ENCODE data around the gene TTC7B.

TTC7B gene

DNA sequence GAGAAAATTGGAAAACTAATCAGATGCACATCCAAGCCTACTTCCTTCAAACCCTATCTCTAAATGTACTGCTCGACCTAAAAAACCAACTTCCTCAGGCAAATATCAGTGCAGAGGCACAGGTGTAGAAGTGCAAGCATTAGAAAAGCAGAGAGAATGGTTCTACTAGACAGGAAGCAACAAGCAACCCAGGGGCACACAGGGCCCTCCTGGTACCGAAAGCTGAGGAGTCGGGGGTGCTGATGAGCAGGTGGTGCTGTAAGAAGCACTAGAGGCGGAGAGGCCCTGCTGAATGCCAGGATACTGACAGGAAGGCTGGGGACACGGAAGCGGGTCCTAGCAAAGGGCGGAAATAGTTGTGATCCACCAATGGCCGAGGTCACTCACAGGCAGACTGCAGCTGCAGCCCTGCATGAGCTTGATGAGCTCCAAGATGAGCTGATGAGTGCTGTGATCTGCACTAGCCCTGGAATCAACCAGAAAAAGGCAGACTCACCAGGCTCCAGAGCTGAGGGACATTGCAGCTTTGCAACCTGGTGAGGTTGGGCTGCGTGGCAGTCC is 85.9 kb downstream of the TTC7B start:
- TF ChIP-seq, protein P1, sequence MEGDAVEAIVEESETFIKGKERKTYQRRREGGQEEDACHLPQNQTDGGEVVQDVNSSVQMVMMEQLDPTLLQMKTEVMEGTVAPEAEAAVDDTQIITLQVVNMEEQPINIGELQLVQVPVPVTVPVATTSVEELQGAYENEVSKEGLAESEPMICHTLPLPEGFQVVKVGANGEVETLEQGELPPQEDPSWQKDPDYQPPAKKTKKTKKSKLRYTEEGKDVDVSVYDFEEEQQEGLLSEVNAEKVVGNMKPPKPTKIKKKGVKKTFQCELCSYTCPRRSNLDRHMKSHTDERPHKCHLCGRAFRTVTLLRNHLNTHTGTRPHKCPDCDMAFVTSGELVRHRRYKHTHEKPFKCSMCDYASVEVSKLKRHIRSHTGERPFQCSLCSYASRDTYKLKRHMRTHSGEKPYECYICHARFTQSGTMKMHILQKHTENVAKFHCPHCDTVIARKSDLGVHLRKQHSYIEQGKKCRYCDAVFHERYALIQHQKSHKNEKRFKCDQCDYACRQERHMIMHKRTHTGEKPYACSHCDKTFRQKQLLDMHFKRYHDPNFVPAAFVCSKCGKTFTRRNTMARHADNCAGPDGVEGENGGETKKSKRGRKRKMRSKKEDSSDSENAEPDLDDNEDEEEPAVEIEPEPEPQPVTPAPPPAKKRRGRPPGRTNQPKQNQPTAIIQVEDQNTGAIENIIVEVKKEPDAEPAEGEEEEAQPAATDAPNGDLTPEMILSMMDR (IDR thresholded peaks at IDR 0.05), result no peak

DNA sequence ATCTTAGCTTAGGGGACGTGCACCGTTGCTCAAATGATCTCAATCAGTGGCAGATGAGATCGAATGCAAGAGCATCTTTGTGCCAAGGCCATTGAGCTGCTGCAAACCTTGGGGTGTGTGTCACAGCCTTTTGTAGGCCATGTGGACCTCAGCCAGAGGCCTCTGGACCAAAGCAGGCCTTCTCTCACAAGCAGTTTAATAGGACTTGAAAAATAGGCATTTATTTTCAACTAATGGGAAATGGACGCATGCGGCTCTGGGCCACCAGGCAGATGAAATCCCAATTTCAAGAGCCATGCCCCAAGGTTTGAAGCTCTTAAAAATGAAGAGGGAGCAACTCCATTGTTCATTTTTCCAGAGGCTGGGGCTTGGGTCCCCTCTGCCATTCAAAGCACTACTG is 87.3 kb downstream of the TTC7B start:
- TF ChIP-seq, protein P1 (IDR thresholded peaks at IDR 0.05), result no peak

DNA sequence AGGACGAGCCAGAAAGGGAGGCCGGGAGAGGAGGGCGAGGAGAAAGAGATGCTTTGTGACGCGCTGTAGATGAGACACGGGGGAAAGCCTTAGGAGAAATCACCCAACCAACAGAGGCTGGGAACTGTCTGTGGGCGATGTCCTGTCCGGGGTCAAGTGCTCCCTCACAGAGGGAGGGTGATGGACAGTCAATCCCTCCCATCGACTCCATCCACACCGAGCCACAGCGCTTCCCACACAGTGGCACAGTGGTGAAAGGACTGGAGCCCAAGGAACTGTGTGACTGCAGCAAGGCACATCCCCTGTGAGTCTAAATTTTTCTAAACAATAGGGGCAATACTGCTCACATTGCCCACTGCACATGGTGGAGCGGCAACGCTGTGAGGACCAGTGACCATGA is 89.1 kb downstream of the TTC7B start:
- TF ChIP-seq, protein P1 (IDR thresholded peaks at IDR 0.05), result no peak

DNA sequence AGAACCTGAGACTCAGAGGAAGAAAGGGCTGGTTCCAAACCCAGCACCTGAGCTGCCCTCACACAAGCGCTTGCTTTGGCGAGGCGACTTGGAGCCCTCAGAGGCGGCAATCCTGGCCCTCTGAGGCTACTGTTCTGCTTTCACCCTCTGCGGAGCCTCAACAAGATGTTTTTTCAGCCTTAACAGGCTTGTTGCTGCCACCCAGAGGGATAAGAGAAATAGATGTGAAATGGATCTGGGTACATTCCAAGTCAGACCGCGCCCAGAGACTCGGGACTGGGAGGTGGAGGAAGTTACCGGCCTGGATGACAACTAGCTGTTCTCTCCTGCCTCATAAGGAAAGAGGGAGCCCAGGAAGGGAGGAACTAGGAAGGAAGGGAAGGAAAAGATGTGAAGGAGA is 89.6 kb downstream of the TTC7B start:
- TF ChIP-seq, protein P1 (IDR thresholded peaks at IDR 0.05), result peak; percentile 44; the same call in 1 of the 2 replicates

DNA sequence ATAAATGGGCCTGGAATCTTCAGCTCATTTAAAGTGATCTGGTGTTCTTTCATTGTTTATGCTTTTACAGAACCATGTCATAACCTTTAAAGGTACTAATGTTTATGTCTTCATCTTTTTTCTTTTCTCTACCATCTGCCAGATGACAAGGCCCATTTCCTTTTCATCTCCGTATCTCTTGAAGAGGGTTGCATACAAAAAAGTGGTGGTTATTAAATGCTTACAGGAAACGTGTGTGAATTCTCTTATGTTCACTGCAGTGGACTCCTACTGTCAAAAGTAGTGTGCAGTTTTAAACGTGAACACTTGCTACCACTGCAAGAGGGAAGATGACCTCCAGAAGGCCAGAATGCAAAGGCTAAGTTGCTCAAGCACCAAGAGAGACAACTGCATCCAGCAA is 91.4 kb downstream of the TTC7B start:
- TF ChIP-seq, protein P1 (IDR thresholded peaks at IDR 0.05), result no peak

DNA sequence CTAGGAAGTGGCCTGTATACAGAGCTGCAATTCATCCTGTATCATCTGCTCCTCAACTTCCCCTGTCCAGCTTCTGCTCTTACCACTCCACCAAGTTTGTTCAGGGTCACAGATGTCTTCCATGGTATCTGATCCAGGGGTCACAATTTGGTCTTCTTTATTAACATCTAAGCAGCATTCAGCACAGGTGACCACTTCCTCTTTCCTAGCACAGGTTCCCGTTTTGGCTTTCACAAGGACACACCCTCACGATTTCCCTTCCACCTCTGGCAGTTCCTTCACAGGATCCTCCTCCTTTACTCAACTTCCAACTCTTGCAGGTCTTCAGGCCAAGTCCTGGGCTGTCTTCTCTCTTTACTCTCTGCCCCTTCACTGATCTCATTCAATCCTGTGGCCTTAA is 93.6 kb downstream of the TTC7B start:
- TF ChIP-seq, protein P1 (IDR thresholded peaks at IDR 0.05), result no peak

DNA sequence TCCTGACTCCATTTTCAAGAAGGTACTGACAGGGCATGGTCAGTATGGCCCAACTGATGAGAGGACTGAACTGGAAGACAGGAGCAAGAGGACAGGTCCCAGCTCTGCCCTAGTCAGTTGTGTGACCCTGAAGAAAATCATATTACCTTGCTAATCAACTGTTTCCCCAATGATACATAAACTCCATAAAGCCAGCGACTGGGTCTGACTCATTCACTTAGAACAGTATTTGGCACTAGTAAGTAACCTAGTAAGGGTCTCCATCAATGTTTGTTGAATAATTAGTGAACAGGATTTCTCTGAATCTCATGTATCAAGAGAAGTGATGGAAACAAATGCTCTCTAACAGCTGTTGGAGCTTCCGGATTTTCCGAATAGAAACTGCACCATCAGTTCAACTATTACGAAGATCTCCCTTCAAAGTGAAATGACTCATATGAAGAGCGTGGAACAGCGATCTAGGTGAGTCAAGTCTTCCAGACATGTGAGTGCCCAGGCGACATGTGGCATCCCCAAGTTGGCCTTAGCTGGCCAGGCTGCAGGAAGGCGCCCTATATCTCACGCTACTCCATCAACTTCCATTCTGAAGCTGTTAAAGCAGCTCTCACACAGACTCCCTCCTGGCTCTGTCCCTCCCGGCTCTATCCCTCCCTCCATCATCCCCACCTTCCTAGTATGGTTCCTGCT is 94.5 kb downstream of the TTC7B start:
- TF ChIP-seq, protein P1 (IDR thresholded peaks at IDR 0.05), result no peak

Measured in LNCAP (cell line).